OCI-LY3 (cell line): ENCODE results near the gene RAET1E.
"Not testable (repeated sequence)": the region's sequence is repeated elsewhere in the genome, so short reads cannot be mapped to it uniquely, and the experiment has no call there.

Source experiments
- EZH2phosphoT487 ChIP-seq: fragments of 200-600 bp; shearing (Covaris generic); IDR thresholded peaks from 2 replicates; pipeline ENCODE4 v1.6.1; 2018; ENCODE audit warnings: antibody characterized with exemption, mixed run types, low read depth
- TF ChIP-seq, protein P1 (sequence below): fragments of 200-600, 300-600 bp; sonication (generic); IDR thresholded peaks from 2 replicates; pipeline ENCODE4 v1.5.1; 2014; ENCODE audit warnings: antibody characterized with exemption, low read length, low read depth

DNA sequence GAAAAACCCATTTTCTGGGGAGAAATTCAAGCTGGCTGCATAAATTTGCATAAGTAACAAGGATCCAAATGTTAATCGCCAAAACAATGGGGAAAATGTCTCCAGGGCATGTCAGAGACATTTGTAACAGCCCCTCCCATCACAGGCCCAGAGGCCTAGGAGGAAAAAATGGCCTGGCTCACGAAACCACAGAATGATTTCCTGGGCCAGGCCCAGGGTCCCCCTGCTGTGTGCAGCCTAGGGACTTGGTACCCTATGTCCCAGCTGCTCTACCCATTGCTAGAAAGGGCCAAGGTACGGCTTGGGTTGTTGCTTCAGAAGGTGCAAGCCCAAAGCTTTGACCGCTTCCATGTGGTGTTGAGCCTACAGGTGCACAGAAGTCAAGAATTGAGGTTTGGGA lies 10.6 kb upstream of the RAET1E start:
- TF ChIP-seq, protein P1, sequence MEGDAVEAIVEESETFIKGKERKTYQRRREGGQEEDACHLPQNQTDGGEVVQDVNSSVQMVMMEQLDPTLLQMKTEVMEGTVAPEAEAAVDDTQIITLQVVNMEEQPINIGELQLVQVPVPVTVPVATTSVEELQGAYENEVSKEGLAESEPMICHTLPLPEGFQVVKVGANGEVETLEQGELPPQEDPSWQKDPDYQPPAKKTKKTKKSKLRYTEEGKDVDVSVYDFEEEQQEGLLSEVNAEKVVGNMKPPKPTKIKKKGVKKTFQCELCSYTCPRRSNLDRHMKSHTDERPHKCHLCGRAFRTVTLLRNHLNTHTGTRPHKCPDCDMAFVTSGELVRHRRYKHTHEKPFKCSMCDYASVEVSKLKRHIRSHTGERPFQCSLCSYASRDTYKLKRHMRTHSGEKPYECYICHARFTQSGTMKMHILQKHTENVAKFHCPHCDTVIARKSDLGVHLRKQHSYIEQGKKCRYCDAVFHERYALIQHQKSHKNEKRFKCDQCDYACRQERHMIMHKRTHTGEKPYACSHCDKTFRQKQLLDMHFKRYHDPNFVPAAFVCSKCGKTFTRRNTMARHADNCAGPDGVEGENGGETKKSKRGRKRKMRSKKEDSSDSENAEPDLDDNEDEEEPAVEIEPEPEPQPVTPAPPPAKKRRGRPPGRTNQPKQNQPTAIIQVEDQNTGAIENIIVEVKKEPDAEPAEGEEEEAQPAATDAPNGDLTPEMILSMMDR = not testable (repeated sequence)
- not testable (repeated sequence) for TF ChIP-seq EZH2phosphoT487
